ENCODE measurements around the gene FAR2.
"Not testable (repeated sequence)": the region's sequence is repeated elsewhere in the genome, so short reads cannot be mapped to it uniquely, and the experiment has no call there.

Gene FAR2

GRCh38 chr12:29152981-29153630 is 4.0 kb downstream of the FAR2 start:
- no peak for DNase-seq

GRCh38 chr12:29155079-29155478 is 6.0 kb downstream of the FAR2 start:
- DNase-seq, result no peak

DNA sequence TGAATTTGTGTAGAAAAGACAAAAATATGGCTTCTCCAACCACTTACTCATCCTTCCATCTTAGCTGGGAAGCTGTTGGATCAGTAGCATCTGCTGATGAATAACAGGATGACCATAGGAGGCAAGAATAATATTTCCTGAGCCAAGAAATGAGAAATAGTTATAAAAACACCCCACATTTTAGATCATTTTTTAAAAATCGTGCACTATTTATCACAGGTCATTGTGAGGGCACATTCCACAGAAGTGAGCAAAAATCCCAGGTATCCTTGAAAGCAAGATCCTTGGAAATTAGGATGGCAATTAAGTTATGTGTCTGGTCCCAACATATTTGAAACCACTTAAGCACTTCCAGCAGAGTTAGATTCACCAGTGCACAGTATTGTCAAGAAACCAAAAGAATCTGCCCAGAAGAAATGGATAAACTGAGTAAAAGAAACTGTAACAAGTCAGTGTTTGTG is 8.4 kb downstream of the FAR2 start:
- peak; percentile 16 for DNase-seq

- peak; percentile 85 for DNase-seq
Measured at GRCh38 chr12:29158115-29158763, 9.2 kb downstream of the FAR2 start.

GRCh38 chr12:29159661-29160060 is 10.6 kb downstream of the FAR2 start:
- peak; percentile 23 for DNase-seq

- peak; percentile 20 for DNase-seq
Measured at GRCh38 chr12:29160230-29160629, 11.2 kb downstream of the FAR2 start.

- DNase-seq, result no peak
Measured at GRCh38 chr12:29163146-29163545, 14.1 kb downstream of the FAR2 start.

- DNase-seq, result peak; percentile 82
Measured at GRCh38 chr12:29164477-29165393, 15.7 kb downstream of the FAR2 start.

DNA sequence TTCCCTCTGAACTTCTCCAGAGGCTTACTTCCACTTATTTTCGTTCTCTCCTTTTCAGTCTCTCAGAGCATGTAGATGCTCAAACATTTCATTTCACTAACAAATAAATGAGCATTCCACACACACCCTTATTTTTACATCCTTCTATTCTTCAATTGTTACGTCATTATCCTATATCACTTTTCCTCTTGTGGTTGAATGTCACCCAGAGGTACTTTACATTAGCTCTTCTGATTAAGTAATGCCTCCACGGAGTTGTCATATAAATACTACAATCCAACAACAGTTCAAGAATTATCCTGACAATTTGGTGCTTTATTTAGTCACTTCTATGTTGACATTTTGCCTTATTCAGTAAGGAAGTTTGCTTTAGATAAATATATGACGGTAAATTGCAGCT is 18.4 kb downstream of the FAR2 start:
- DNase-seq, result peak; percentile 29

GRCh38 chr12:29167988-29168387 is 18.9 kb downstream of the FAR2 start:
- DNase-seq, result no peak

GRCh38 chr12:29169978-29170377 is 20.9 kb downstream of the FAR2 start:
- DNase-seq, result peak; percentile 41

- peak; percentile 71 for DNase-seq
Measured at GRCh38 chr12:29170478-29171084, 21.5 kb downstream of the FAR2 start.

- DNase-seq, result no peak
Measured at GRCh38 chr12:29171421-29172258, 22.6 kb downstream of the FAR2 start.

DNA sequence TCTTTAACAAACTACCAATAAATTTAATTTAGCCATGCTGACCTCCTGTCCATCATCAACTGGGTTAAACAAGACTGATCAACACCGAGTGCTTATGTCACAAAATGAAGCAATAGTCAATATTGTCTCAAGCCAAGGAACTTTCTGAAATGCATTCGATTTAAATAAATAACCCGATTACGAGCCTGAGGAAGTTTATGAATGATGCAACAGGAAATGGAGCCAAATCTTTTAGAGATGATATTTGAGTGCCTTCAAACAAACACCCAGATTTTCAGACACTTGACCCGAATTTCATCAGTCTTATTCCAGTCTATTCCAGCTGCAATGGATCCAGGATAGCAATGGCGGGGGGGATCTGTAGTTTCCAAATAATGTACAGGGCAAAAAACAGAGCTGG is 27.9 kb downstream of the FAR2 start:
- DNase-seq, result peak; percentile 25

GRCh38 chr12:29182247-29182646 is 33.2 kb downstream of the FAR2 start:
- DNase-seq, result not testable (repeated sequence)

GRCh38 chr12:29187756-29188155 is 38.7 kb downstream of the FAR2 start:
- peak; percentile 46 for DNase-seq

DNA sequence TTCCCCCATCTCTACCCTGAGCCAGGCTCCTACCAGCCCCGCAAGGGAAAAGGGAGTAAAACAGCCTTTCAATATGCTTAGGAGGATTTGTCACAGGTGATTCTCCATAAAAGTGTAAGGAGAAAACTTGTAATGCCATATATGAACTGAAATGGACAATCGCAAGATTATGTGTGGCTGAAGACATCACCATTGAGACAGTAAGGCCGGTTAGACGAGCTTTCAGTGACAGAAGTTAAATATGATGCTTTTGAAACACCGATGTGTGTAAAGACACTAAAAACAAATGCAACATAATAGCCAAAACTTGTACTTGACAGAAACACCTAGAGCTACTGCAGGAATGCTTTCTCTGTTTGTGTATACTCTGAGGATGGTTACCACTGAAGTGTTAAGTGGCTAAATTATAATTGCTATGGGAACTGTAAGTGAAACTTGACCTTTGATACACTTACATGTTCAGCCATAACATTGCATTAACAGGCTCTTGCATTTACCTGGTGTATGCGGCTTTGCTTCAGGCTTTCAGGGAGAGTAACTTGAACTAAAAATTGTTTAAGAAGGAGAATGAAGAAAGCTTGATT is 42.3 kb downstream of the FAR2 start:
- no peak for DNase-seq

- no peak for DNase-seq
Measured at GRCh38 chr12:29198901-29199300, 49.8 kb downstream of the FAR2 start.

- DNase-seq, result no peak
Measured at GRCh38 chr12:29200586-29200985, 51.5 kb downstream of the FAR2 start.

DNA sequence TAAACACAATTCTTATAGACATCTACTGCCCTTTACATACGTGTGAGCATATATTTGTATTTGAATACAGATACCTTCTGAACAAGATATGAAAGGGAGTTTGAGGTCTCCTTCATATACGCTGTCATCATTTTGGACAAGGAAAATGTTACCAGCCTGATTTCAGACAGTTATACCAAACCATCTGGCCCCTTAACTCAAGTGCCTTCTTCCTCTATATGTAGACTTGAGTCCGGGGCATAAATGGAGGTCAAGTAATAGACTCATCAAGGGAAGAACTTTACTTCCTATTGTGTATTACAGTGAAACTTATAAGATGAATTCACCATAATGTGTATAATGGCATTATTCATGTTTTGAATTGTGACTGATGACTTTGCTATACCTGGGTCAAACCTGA is 52.2 kb downstream of the FAR2 start:
- DNase-seq, result no peak

DNA sequence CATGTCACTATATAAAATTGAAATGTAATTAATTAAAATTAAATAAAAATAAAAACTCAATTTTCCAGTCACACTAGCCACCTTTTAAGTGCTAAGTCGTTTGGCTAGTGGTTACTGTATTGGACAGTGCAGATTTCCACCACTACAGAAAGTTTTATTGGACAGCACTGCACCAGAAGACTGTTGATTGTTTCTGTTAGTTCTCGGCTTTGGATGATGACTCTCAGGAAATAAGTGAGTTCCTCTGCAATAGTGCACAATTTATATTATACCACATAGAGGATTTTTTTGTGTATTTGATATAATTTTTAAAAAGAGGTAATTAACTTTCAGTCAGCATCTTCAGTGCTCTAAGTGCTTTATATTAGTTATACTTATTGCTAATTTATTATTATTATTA is 52.7 kb downstream of the FAR2 start:
- no peak for DNase-seq

DNA sequence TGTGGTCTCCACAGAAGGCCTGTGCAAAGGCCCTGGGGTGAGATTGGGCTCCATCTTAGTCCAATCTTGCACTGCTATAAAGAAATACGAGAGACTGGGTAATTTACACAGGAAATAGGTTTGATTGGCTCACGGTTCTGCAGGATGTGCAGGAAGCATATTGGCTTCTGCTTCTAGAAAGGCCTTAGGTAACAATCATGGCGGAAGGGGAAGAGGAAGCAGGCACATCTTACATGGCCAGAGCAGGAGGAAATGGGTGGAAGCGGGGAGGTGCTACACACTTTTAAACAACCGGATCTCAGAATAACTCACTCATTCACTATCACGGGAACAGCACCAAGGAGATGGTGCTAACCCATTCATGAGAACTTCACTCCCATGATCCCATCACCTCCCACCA is 55.4 kb downstream of the FAR2 start:
- no peak for DNase-seq

Measured in suppressor macrophage treated with lipopolysaccharide for 4 hours (primary cell).